ENCODE data around the gene KCNT1.

Gene KCNT1

DNA sequence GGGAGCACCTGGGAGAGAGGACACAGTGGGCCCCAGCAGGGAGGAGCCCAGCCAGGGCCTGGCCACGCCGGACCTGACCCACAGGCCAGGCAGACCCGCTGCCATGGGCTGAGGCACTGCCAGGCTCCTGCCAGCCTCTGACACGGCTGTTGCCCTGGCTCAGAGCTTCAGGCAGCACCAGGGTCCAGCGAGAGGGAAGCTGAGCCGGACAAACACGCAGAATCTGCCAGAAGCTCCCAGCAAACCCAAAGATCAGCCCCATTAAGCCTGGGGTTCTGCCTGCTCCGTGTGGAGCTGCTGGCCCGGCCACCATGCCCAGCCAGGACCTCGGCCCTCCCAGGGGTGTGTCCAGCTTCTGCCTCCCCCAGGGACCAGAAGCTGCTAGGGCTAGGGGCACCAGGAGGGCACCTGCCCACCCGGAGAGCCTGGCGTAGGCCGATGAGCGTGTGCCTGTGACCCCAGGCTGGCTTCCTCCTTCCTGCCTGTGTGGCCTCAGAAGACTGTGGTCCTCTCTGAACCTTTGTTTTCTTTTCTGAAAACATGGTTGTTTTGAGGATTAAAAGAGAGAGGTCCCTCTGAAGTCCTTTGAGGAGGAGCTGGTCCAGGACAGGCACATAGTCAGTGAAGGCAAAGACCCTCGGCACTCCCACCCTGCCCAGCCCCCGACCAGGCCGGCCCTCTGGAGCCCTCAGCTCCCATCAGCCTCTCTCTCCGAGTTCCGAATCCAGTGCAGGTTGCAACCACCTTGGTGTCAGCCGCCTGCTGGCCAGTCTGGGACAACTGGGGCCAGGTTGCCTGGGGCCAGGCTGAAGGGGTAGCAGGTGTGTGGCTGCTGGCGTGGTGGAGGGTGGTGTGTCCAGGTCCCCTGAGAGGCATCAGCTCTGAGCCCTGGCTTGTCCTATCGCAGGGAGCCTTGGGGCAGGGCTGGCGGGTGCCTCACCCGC, 39.6 kb downstream of the KCNT1 start:
- no peak for DNase-seq (ENCODE audit: low spot score)

GRCh38 chr9:135743021-135743420, 41.0 kb downstream of the KCNT1 start:
- no peak for TF ChIP-seq CTCF (IDR thresholded peaks at IDR 0.05; ENCODE audit: extremely low read depth, missing control alignments)
- no peak for DNase-seq (ENCODE audit: low spot score)

More for the DNA sequence above, 39.6 kb downstream of the KCNT1 start:
- no peak for TF ChIP-seq CTCF (IDR thresholded peaks at IDR 0.05; ENCODE audit: extremely low read depth, missing control alignments)

DNA sequence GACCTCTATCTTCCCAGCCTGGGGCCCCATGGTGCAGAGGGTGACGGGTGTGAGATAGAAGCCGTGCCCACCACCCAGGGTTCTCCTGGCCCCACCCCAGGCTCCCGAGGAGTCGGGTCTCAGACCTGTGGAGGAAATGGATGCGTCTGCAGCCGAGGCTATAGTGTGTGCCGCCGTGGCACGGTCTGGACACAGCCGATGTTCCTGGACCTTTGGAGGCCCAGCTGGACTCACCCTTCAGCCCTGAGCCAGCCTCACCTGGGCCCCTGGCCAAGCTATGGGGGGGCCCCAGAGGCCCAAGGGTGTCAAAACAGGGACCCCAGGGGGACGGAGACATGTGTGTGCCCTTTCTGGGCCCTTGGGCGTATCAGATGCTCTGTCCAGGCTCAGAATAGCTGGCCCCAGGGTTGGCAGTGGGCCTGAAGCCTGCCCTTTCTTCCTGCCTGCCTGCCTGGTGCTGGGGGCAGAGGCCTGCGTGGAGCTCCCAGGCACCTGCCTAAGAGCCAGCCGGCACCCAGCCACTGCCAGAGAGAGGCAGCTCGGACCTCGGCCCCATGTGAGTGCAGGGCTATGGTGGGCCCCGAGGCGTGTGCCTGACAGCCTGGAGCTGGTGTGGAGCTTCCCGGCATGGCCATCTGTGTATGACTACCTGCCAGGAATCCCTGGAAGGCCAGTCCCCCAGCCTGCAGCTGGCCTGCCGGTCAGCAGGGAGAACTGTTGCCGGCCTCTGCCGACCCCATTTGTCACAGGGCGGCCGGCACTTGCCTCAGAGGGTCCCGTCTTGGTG, 41.8 kb downstream of the KCNT1 start:
- no peak for DNase-seq (ENCODE audit: low spot score)
- TF ChIP-seq CTCF (IDR thresholded peaks at IDR 0.05; ENCODE audit: extremely low read depth, missing control alignments), result no peak

- no peak for DNase-seq (ENCODE audit: low spot score)
- TF ChIP-seq CTCF (IDR thresholded peaks at IDR 0.05; ENCODE audit: extremely low read depth, missing control alignments), result no peak
Measured at GRCh38 chr9:135744333-135745070, 42.5 kb downstream of the KCNT1 start.

DNA sequence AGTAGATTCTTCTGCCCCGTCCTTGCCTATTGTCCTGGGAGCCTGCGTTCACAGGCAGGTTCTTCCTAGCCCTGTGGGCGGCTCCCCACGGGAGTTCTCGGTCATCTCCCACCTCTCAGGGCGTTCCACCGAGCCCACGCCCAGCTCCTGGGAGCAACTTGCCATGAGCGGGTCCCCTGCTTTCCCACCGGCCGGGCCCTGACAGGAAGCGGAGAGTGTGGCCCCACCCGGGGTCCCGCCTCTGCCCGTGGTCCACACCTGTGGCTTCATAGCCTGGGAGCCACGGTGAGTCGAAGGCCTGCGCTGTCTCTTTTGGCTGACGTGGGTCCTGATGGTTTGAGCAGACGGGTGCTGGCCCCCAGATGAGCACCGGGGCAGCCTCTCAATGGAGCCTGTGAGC, 43.2 kb downstream of the KCNT1 start:
- DNase-seq (ENCODE audit: low spot score), result no peak
- no peak for TF ChIP-seq CTCF (IDR thresholded peaks at IDR 0.05; ENCODE audit: extremely low read depth, missing control alignments)

GRCh38 chr9:135745686-135746324, 43.8 kb downstream of the KCNT1 start:
- TF ChIP-seq CTCF (IDR thresholded peaks at IDR 0.05; ENCODE audit: extremely low read depth, missing control alignments), result no peak
- no peak for DNase-seq (ENCODE audit: low spot score)
